ENCODE results near the gene CNGB1.
A peak's percentile ranks its signal among the peaks of the same experiment; 100 is the strongest.
"Not testable (repeated sequence)": the region's sequence is repeated elsewhere in the genome, so short reads cannot be mapped to it uniquely, and the experiment has no call there.

Gene CNGB1

GRCh38 chr16:57882792-57883191 lies 88.1 kb downstream of the CNGB1 start:
- DNase-seq, result no peak

- no peak for DNase-seq
Observed at GRCh38 chr16:57882206-57882605, 88.7 kb downstream of the CNGB1 start.

DNA sequence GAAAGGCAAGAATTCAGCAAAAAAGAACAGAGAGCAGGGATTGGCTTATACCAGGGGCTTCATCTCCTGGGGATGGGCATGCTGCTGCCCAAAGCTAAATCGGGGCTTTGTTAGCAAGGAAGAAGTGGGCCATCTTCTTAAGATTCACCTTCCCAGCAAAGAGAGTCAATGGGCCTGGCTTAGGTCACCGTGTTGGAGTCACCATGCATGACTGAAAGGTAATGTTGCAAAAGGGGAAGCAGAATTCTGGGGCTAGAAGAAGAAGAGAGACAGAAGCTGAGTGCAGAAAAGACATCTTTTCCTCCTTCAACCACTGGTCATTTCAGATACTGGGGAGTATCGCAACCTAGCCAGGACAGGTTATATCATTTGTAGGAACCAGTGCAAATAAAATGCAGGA lies 92.3 kb downstream of the CNGB1 start:
- no peak for DNase-seq

GRCh38 chr16:57876210-57876609 lies 94.7 kb downstream of the CNGB1 start:
- no peak for DNase-seq

- DNase-seq, result no peak
Observed at GRCh38 chr16:57875347-57875746, 95.6 kb downstream of the CNGB1 start.

DNA sequence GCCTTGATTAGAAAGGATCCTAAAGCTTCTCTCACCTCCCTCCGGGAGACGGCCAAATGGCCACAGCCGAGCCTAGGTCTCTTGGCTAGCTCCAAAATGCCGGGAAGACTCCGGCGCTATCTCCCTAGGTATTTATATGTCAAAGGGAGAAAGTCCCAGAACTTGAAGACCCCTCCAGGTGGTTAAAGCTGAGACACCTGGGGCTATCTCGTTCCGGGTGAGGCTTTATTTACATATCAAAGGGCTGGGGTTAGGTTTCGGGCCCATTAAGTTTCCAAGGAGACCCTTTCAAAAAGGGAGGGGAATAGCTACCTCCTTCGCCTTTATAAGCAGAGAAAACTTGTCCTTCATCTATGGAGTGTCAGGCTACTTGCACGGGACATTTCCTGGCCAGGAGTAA lies 97.7 kb downstream of the CNGB1 start:
- DNase-seq, result no peak

DNA sequence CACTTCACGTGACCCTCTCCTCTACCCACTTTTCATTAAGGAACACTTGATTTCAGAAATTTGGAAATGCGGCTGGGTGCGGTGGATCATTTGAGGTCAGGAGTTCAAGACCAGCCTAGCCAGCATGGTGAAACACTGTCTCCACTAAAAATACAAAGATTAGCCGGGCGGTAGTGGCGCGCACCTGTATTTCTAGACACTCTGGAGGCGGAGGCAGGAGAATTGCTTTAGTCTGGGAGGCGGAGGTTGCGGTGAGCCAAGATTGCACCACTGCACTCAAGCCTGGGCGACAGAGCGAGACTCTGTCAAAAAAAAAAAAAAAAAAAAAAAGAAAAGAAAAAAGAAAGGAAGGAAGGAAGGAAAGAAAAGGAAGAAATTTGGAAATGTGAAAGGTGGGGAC lies 98.2 kb downstream of the CNGB1 start:
- not testable (repeated sequence) for DNase-seq

- DNase-seq, result no peak
Observed at GRCh38 chr16:57871456-57871855, 99.5 kb downstream of the CNGB1 start.

DNA sequence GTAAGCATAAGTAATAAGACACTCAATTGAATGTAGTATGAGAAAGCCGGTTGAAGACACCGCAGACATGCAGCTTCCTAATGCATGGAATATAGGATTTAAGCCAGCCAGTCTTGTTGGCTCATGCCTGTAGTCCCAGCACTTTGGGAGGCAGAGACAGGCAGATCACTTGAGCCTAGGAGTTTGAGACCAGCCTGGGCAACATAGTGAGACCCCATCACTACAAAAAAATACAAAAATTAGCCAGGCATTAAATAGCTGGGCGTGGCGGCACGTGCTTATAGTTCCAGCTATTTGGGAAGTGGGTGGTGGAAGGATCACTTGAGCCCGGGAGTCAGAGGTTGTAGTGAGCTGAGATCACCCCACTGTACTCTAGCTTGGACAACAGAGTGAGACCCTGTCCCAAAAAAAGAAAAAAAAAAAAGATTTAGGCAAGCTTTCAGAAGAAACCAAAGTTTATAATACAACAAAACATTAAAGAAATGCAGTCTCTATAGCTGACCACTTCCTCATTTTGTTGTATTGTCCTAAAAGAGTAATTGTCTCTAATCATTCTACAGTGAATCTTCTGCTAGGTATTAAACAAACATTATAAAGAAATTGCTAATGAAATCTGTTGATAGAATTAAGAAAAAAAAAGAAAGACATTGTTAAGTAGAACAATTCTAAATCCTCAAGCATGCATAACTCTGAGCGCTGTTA lies 100.0 kb downstream of the CNGB1 start:
- DNase-seq, result no peak

GRCh38 chr16:57868913-57869520 lies 101.9 kb downstream of the CNGB1 start:
- no peak for DNase-seq

GRCh38 chr16:57867000-57867561 lies 103.8 kb downstream of the CNGB1 start:
- DNase-seq, result no peak

- DNase-seq, result no peak
Observed at GRCh38 chr16:57866529-57866918, 104.4 kb downstream of the CNGB1 start.

DNA sequence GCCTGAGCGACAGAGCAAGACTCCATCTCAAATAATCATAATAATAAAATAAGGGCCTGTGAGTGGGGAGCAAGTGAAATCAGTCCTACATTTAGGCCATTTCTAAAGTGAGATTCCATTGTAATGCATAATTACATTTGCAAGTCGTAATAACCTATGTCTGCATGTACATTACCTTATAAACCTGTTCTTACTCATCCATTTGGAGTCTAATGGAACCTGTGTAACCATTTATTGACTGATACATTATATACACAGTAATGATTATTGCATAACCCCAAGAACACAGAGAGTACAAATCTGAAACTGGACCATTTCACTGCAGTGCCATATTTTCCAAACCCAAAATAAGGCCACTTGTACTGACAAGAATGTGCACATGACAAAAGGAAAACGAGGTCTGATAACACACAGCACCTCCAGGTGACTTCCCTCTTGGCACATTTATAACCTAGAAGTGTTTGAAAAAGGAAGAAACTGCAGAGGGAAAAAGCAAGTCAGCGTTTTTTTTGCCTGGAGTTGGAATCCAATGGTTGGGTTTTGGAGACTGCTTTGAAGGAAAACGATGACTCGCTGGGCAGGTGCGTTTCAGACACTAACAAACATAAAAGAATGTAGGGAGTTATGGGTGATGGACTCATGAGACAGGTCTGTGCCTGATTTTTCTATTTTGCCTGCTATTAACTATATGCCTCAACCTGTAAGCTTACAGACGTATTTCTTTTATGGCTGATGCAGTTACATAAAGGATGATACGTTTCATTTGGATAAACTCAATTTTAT lies 105.0 kb downstream of the CNGB1 start:
- no peak for DNase-seq

DNA sequence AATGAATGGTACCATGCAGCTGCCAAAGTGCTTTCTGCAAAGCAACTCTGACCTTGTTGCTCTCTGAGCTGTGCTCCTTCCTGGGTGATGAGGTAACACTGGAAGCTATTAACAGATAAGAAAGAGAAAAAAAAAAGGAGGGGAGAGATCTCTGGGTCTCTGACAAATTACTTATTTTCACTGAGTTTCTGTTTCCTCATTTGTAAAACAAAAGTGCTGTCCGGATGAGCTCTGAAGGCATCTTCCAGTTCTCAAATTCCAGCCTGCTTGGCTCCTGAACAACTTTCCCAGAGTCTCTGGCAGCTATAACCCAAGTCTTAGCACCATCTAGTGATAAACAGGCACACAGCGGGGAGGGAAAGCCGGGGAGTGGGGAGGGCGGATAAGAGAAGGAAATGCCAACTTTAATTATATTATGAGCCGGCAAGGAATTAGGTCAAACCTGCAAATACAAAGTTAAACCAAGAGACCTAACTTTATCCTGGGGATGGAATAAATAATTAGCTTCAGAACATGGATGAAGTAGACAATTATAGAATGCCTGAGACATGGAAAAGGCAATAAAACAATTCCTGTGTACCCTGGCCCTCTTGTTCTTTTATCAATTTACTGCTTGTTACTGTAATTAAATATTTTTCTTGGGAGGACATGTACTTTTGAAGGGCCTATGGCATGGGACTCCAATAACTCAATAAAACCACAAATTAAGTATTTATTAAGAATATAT lies 107.3 kb downstream of the CNGB1 start:
- peak; percentile 7 for DNase-seq

DNA sequence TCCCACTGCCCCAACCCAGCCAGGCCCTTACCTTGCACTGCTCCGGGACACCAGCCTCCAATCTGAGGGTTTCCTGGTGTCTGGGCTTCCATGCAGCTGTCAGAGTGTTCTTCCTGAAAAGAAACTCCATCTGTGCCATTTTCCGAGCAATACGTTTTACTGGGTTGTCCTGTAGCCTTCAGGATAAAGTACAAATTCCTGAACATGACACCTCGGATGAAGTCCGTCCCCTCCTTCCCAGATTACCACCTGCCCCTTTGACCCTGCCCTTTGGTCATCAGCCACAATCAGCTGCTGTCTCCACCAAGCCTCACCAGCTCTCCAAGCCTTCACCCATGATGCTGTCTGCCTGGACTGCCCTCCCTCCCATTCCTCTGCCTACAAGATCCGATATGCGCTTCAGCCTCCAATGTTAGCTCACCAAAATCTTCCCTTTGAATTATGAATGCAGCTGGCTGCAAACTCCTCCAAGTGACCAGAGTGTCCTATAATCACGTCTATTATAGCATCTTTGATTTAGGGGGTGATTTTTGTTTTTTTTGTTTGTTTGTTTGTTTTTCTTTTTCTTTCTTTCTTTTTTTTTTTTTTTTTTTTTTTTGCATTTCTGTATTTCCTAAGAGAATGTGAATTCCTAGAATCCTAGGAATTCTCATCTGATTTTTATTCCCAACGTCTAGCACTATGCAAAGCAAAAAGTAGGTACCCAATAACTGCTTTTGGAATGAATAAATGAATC lies 108.1 kb downstream of the CNGB1 start:
- no peak for DNase-seq

DNA sequence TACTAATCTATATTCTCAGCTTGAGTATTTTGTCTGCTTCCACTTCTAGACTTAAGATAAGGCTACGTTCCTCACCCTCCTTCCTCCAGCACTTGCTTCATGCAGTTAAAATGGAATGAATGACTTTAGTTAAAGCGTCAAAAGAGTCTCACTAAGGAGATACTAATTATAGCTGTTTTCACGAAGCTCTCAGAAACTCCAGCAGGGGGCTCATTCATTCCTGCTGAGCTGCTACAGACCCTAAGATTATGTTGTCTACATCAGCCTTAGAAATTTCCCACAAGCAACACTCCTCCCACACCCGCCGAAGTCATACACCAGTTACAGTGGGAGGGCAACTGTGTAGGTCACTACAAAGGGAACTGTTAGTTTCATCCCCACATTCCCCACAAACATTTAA lies 111.6 kb downstream of the CNGB1 start:
- DNase-seq, result no peak

DNA sequence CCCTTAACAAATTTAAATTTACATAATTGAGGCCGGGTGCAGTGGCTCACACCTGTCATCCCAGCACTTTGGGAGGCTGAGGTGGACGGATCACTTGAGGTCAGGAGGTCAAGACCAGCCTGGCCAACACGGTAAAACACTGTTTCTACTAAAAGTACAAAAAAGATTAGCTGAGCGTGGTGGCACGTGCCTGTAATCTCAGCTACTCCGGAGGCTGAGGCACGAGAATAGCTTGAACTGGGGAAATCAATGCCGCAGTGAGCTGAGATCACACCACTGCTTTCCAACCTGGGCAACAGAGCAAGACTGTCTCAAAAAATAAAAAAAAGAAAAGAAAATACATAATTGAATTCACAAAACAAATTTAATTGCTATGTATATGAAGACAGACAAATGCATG lies 112.3 kb downstream of the CNGB1 start:
- DNase-seq, result no peak

GRCh38 chr16:57857991-57858390 lies 112.9 kb downstream of the CNGB1 start:
- not testable (repeated sequence) for DNase-seq

DNA sequence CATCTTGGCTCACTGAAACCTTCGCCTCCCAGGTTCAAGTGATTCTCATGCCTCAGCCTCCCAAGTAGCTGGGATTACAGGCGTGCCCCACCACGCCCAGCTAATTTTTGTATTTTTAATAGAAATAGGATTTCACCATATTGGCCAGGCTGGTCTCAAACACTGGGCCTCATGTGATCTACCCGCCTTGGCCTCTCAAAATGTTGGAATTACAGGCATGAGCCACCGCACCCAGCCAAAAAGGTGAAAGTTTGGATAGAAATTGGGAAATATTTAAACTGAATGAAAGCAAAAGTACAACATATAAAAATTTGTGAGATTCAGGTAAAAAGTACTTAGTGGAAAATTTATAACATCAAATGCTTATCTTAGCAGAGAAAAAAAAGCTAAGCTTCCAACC lies 115.7 kb downstream of the CNGB1 start:
- no peak for DNase-seq

GRCh38 chr16:57852189-57852588 lies 118.7 kb downstream of the CNGB1 start:
- DNase-seq, result no peak

DNA sequence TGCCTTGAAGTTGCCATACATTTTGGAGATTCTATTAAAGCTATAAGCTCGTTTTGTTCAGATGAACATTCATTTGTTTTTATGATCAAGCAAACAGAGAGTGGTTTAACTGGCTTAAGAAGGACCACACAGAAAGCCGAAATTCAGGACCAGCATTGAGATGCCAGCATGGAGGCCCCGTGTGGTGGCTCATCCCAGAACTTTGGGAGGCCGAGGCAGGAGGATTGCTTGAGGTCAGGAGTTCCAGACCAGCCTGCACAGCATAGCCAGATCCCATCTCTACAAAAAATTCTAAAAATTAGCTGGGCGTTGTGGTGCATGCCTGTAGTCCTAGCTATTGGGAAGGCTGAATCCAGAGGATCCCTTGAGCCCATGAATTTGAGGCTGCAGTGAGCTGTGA lies 122.7 kb downstream of the CNGB1 start:
- DNase-seq, result no peak

DNA sequence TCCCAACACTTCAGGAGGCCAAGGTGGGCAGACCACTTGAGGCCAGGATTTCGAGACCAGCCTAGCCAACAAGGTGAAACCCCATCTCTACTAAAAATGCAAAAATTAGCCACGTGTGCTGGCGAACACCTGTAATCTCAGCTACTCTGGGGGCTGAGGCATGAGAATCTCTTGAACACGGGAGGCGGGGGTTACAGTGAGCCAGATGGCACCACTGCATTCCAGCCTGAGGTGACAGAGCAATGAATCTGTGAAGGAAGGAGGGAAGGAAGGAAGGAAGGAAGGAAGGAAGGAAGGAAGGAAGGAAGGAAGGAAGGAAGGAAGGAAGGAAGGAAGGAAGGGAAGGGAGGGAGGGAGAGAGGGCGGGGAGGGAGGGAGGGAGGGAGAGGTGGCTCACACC lies 124.0 kb downstream of the CNGB1 start:
- DNase-seq, result not testable (repeated sequence)
